ENCODE results near the gene WDR82. TPM values are rescaled to one million over a fixed set of nuclear protein-coding genes. Genes with fewer than 3 reads are reported as not detected.

The WDR82 gene
- total RNA-seq, result 71.5 TPM

GRCh38 chr3:52278510-52279069 is at the start of gene WDR82:
WDR82 (minus strand) TSS chr3:52278649; CDS start chr3:52278361, 288 bp downstream.
- intact Hi-C loops (cut with DNase I), result no loop called here
- peak; percentile 97 for ATAC-seq
- peak; percentile 99 for DNase-seq (ENCODE audit: low spot score)

- intact Hi-C loops (cut with DNase I), result no loop called here
- DNase-seq (ENCODE audit: low spot score) (no peak), ATAC-seq (no peak)
These were observed 49.2 kb upstream of the WDR82 start for GRCh38 chr3:52327486-52328290.

GRCh38 chr3:52326976-52327375 is 48.5 kb upstream of the WDR82 start:
- intact Hi-C loops (cut with DNase I), result no loop called here
- ATAC-seq, result no peak
- no peak for DNase-seq (ENCODE audit: low spot score)

DNA sequence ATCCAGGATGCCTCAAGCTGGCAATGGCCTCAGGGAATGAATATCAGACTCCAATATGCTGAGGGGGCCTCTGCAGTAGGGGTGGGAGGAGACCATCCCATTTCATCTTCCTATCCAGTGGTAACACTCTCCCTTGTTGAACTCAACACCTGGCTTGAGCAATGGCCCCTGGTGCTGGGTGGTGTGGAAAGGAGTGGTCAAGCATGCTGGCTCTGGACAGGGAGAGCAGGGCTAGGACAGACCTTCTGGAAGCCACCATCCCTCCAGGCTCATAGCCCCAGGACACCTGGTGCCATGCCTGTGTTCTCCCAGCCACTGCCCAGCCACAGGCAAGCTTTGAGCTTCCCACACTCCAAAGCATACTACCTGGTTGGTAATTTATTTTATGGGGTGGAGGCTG is 47.2 kb upstream of the WDR82 start:
- DNase-seq (ENCODE audit: low spot score) (no peak), ATAC-seq (no peak)
- intact Hi-C loops (cut with DNase I), result no loop called here

DNA sequence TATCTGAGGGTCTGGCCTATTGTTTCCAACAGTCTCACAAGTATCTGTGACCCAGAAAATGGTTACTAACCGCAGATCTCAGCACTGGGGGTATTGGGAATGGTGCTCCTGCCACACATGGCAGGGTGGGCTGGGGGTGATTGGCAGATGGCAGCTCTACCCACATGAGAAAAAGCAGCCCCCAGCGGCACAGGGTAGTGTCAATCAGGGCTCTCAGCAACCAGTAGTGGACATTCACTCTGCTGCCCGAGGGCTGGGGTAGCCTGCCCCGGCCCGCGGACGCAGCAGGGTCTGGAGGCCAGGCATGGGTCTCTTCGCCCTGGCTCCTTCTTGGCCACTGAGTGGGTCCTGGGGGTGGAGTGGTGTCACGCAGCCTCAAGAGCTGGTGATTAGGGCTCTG is 46.2 kb upstream of the WDR82 start:
- ATAC-seq, result no peak
- no peak for DNase-seq (ENCODE audit: low spot score)
- intact Hi-C loops (cut with DNase I), result no loop called here

GRCh38 chr3:52323526-52324295 is 45.3 kb upstream of the WDR82 start:
- ATAC-seq, result no peak
- intact Hi-C loops (cut with DNase I), result no loop called here
- DNase-seq (ENCODE audit: low spot score), result no peak

DNA sequence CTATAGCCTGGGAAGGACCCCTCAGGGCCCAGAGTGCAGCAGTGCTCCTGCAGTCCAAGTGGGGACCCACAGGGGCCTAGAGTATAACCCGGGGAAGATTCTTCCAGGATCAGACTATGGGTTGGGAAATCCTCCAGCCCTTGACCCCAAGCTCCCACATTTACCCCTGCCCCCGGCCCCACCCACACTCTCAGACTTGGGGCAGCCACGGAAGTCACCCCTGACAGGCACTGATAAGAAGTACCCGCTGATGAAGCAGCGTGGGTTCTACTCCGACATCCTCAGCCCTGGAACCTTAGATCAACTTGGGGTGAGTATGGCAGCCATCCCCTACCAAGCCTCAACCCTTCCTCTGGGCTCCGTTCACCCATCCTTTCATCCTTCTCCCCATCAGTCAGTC is 44.0 kb upstream of the WDR82 start:
- DNase-seq (ENCODE audit: low spot score) (no peak), ATAC-seq (no peak)
- intact Hi-C loops (cut with DNase I), result no loop called here

GRCh38 chr3:52321481-52321880 is 43.0 kb upstream of the WDR82 start:
- DNase-seq (ENCODE audit: low spot score), result no peak
- ATAC-seq, result no peak
- intact Hi-C loops (cut with DNase I), result no loop called here

DNA sequence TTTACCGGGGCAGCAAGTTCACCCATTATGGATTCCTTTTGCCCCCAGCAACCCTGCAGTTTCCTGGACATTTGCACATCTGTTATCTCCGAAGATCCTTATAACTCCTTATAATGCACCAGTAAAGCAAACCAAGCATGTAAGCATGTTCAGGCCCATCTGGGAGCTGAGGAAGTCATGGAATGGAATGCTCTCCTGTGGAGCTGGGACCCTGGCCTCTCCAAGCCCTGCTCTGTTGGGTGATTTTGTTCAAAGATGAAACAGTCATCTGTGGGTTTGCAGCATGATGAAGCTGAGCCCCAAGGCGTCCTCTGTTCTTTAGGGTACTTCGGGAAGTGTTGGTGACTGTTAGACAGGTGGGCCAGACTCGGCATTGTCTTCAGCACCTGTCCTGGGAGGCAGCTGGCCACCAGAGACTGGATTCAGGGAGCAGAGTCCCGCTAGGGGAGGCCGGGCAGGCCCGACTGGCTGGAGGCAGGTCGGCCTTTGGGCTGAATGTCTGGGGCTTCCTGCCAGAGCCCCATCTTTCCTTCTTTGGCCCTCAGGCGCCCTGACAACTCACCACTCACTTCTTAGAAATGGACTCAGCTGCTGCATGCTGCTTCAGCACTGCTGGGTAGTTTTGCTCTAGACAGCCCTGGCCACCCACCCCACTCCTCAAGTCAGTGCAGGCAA is 41.6 kb upstream of the WDR82 start:
- DNase-seq (ENCODE audit: low spot score) (no peak), ATAC-seq (no peak)
- intact Hi-C loops (cut with DNase I), result no loop called here

GRCh38 chr3:52318186-52318816 is 39.9 kb upstream of the WDR82 start:
- no peak for ATAC-seq

GRCh38 chr3:52317208-52318000 is 39.0 kb upstream of the WDR82 start:
- ATAC-seq (peak; percentile 87), DNase-seq (ENCODE audit: low spot score) (peak; percentile 71)
- intact Hi-C loops (cut with DNase I), result no loop called here

More at GRCh38 chr3:52318186-52318816, 39.9 kb upstream of the WDR82 start:
- no peak for DNase-seq (ENCODE audit: low spot score)
- intact Hi-C loops (cut with DNase I), result no loop called here

- intact Hi-C loops (cut with DNase I), result no loop called here
- ATAC-seq (no peak), DNase-seq (ENCODE audit: low spot score) (no peak)
These were observed 37.7 kb upstream of the WDR82 start, which contains the start of gene DNAH1 for GRCh38 chr3:52315977-52316764. DNAH1 (plus strand) TSS chr3:52316319; CDS start chr3:52322443, 6,124 bp downstream.

DNA sequence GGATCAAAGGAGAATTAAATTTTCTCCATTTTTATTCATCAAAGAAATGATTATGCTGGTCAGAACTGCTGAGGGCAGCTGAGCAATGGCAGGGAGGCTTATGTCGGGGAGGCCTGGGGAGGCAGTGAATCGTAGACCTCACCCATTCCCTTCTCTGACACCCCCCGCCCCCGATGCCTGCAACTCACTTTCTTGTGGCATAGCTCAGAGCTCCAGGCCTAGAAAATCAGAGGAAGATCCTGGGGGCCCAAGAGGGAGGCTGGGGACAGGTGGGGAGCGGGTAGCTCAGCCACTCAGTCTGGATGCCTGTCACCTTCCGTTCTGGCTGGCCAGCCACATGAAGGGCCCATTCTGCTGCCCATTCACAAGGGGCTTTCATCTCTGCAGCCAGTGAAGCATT is 36.6 kb upstream of the WDR82 start:
- ATAC-seq (no peak), DNase-seq (ENCODE audit: low spot score) (no peak)
- intact Hi-C loops (cut with DNase I), result no loop called here

- intact Hi-C loops (cut with DNase I), result no loop called here
- no peak for DNase-seq (ENCODE audit: low spot score)
These were observed 36.0 kb upstream of the WDR82 start for GRCh38 chr3:52314489-52314888.

DNA sequence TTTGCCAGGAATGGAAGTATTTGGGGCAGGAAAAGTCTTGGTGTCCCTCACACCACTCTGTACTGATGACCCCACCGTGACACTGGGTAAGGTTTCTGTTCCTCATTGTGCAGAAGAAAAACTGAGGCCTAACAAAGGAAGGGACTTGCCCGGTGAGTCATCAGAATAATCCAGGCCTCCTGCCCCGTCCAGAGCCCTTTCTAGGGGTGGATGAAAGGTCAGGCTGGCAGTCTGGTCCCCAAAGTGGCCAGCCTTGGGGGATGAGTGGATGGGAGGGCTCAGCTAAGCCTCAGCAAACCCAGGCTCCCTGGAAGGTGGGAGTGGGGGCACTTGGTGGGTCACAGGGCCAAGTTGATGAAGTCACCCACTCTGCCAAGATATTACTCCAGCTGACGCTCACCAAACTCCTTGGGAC is 35.3 kb upstream of the WDR82 start:
- DNase-seq (ENCODE audit: low spot score) (no peak), ATAC-seq (peak; percentile 45)
- intact Hi-C loops (cut with DNase I), result no loop called here

More at GRCh38 chr3:52314489-52314888, 36.0 kb upstream of the WDR82 start:
- ATAC-seq, result no peak

DNA sequence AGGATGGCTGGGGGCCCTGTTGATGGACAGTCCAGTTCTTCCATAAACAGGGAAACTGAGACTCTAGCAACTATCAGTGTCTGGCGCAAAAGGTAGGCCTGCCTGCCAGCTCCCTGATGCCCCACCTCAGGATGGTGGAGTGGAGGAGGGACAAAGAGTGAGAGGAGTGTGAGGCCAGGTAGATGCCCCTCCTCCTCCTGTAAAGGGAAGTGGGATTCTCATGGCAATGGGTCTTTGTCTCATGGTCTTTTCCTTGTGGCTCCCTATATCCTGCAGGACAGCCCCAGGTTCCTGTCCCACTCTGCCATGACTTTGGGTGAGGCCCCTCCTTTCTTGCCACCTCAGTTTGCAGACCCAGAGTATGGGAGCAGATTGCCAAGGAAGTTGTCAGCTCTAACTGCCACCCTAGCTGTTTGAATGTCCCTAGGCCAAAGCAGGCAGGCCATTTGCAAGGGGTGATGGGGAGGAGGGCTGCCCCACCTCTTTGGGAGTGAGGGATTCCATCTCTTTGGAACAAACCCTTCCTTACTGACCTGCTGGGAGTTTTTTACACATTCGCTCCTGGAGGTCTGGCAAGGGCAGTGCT is 34.8 kb upstream of the WDR82 start:
- ATAC-seq (no peak), DNase-seq (ENCODE audit: low spot score) (no peak)
- intact Hi-C loops (cut with DNase I), result no loop called here

DNA sequence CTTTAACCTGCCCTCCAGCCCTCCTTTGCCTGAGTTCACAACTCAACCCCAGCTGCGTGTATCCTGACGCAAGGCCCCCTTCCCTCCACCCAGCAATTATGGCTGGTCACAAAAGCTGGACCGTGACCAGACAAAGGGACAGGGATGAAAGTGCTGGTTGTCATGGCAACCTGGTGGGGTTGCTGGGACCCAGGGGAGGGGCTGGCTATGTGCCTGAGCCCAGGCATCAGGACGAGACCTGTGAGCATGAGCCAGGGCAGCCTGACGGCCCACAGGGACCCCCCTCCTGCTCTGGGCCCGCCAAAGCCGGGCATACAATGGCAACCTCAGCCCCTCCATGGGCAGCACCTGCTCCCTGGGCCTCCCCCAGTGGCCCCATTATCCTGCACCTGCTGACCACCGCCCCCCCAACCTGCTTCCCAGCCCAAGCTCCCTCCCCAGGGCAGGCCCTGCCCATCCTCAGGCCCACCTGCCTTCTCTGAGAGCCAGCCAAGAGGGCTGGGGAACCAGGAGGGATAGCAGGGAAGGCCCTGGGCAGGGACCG is 33.2 kb upstream of the WDR82 start:
- intact Hi-C loops (cut with DNase I), result no loop called here
- DNase-seq (ENCODE audit: low spot score), result no peak
- ATAC-seq, result no peak
